Tongue (tissue), 2 donors: ENCODE results near the gene DUSP16. TPM values are rescaled to one million over a fixed set of nuclear protein-coding genes. Genes with fewer than 3 reads are reported as not detected.
A peak's percentile ranks its signal among the peaks of the same experiment; 100 is the strongest.
"Not testable (repeated sequence)": the region's sequence is repeated elsewhere in the genome, so short reads cannot be mapped to it uniquely, and the experiment has no call there.

Source experiments
- DNase-seq: peaks from one replicate; pipeline ENCODE4 v3.0.0-alpha.2; 2015
- total RNA-seq: library from RNA; depleted of rRNA; stranded (reverse); fragments of >200 nt; gene quantifications from one replicate; pipeline ENCODE4 v1.2.3, GENCODE V29; 2014

Gene DUSP16
- total RNA-seq, 1 donor from 2014 or later, result 30.1 TPM

DNA sequence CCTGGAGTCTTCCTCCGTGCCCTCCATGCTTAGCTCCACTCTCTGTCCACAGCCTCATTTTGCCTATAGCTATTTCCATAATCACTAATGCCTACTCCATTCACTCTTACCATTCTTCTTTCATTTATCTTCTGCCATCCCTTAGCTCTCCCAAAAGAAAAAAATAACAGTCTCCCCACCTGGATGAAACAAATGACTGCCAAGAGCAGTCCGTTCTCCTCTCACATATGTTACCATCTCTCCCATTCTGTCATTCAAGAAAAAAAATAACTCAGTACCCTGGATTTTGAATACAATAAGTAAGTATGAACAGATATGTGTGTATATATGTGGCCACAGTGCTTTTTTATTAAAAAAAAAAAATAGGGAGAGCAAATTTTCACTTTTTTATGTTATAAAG, 13.2 kb downstream of the DUSP16 start:
- DNase-seq, result no peak

GRCh38 chr12:12548713-12549112, 13.9 kb downstream of the DUSP16 start:
- DNase-seq, result no peak

- no peak for DNase-seq
Measured at GRCh38 chr12:12546314-12546772, 16.3 kb downstream of the DUSP16 start.

- DNase-seq, result no peak
Measured at GRCh38 chr12:12543959-12544358, 18.7 kb downstream of the DUSP16 start.

GRCh38 chr12:12542964-12543363, 19.7 kb downstream of the DUSP16 start:
- peak; percentile 32 for DNase-seq

- no peak for DNase-seq
Measured at GRCh38 chr12:12542286-12542685, 20.4 kb downstream of the DUSP16 start.

GRCh38 chr12:12541782-12542181, 20.9 kb downstream of the DUSP16 start:
- DNase-seq, result no peak

GRCh38 chr12:12540261-12541013, 22.2 kb downstream of the DUSP16 start:
- DNase-seq, result no peak

DNA sequence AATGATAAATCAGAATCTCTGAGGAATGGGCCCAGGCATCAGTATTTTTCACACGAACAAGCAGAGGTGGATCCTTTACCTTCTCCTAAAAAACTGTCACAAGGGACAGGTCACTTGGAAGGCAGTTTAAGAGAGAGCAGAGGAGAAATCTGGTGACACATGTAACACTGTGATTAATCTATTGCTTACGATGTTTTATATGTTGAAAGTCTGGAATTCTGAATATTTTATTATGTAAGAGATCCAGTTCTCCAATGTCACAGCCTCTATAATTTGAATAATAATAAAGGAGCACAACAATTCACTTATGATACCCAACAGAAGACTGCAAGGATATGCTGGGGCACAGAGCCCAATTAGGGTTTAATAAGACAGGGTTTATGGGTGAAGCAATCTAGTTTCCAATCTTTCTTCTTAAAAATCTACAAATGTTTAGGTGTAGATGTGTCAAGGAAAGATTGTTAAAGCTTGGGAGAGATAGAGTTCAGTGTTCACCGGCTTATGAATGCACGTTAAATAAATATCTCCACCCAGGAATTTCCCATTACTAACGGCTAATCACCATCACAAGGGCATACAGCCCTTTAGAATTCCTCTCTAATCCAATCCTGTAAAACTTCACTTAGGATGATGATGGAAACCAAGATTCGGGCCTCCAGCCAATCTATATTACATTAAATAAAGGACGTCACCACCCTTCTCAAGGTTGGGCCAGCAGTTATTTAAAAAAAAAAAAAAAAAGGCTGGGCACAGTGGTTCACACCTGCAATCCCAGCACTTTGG, 23.4 kb downstream of the DUSP16 start:
- peak; percentile 50 for DNase-seq

DNA sequence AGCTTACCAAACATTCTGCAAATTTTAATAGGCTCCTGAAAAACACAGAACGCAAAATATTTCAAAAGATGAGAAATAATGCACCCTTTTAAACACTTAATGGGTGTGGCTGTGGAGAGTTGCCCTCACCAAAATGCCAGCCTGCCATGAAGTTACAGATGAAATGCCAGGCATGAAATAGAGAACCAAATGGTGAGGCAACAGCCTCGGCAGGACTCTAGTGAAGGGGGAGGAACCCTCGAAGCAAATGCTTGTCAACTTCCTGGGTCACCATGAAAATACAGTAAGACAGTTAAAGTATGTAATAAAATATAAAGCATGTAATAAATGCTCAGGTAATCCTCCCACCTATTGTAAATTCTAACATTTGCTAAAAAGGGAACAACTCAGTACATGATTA, 24.1 kb downstream of the DUSP16 start:
- no peak for DNase-seq

- no peak for DNase-seq
Measured at GRCh38 chr12:12537421-12537820, 25.2 kb downstream of the DUSP16 start.

- DNase-seq, result no peak
Measured at GRCh38 chr12:12534975-12535374, 27.7 kb downstream of the DUSP16 start.

DNA sequence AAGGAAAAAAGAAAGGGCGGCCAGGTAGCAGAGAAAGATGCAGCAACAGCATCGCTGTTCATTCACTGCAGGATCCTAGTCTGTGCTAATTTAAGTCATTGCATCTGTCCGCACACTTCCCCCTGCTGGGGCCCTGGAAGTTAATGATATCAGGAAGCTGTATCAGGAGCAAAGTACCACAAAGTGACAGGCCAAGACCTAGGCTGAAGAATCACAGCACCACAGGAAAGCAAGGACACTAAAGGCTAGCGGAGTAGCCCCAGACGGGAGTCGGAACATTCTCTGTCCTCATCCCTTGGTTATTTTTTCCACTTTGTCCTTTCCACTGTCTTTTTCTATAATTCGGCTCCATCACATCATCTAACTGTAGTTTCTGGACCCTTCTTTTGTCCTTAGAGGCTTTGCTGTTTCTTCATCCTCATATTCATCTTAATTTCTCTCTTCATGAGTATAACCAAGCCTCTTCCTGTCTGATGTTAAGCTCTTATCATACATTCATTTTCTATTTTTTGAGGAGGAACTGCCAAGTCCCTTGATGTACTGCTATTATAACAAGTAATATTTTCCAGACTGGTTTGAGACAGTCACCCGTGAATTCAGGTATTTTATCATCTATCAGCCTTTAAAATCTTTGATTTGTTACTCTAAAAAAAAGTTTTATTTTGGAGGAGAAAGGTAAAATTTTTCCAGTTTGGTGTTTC, 28.3 kb downstream of the DUSP16 start:
- peak; percentile 63 for DNase-seq

DNA sequence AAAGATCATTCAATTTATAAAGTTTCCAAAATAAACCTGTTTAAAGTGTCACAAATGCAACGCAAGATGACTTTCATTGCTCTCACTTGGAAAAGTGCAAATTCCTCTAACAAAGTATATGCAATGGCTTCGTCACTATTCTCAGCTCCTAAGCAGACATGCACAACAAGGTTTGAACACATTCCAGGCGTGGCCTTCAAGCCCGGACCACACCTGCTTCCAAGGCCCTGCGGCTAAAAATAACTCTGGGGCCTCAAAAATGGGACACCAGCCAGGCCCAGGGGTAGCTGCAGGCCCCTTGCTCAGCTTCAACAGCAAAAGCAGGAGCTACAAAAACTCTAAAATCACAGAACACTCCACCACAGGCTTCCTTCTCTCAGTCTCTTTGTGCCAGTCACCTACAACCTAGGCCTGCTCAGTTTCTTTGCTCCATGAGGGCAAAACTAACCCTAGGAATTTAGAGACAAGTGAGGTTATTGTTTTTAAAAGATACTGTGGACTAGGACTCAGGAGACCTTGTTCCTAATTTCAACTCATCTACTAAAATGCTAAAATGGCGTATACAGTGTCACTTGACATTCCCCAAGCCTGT, 29.3 kb downstream of the DUSP16 start:
- peak; percentile 96 for DNase-seq

GRCh38 chr12:12531194-12531593, 31.5 kb downstream of the DUSP16 start:
- DNase-seq, result no peak

- DNase-seq, result no peak
Measured at GRCh38 chr12:12529783-12530421, 32.8 kb downstream of the DUSP16 start.

DNA sequence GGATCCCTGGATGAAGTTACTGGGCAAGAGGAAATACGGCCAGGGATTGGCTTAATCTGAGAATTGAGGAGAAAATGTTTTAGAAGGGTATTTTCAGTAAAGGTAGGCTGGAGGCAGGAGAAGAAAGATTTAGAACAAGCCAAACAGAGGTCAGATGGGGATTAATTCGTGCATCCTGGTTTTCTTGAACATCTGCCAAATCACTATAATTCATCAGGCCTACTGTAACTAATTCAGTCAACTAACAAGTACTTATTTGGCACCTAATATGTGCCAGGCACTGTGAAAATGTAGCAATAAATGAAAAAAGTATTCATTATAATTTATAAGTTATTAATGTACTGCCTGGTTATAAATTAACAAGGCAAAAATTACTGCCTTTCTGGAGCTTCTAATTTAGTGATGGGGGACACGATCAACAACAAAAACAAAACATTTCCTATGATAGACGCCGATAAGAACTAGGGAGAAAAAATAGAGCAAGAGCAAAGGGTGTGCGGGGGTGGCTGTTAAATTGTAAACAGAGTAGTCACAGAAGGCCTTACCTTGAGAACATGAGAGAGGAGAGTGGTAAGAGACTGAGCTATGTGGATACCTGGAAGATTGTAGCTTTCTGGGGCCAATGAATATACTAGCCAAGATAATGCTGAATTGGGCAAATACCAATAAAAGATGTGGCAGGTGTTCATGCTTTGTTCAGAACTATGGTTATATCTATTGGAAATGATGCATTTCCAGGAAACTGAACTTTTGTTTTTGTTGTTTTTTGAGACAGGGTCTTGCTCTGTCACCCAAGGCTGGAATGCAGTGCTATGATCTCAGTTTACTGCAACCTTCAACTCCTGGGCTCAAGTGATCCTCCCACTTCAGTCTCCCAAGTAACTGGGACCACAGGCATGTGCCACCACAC, 34.0 kb downstream of the DUSP16 start:
- DNase-seq, result no peak

GRCh38 chr12:12527820-12528296, 34.8 kb downstream of the DUSP16 start:
- no peak for DNase-seq

GRCh38 chr12:12524128-12524527, 38.5 kb downstream of the DUSP16 start:
- no peak for DNase-seq

DNA sequence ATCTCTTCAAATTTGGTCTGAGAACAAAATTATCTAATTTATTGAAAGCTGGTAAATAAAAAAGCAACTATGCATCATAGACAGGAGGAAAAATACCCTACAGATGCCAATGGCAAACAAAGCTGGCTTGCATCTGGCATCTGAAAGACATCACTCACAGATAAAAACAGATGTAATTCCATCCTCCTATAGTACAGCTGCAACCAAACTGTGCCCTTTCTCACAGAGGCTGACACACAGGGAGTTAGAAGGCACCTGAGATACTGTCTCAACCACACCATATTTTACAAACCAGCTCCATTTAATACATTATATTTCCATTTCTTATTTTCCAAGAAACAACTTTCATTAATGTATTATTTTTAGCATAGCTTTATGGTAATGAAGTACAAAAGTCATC, 39.4 kb downstream of the DUSP16 start:
- DNase-seq, result no peak

- not testable (repeated sequence) for DNase-seq
Measured at GRCh38 chr12:12522657-12523056, 40.0 kb downstream of the DUSP16 start.
